Glomerular endothelial cell (primary cell): ENCODE results near the gene OGFR. TPM values are rescaled to one million over a fixed set of nuclear protein-coding genes. Genes with fewer than 3 reads are reported as not detected.
"Not testable (repeated sequence)": the region's sequence is repeated elsewhere in the genome, so short reads cannot be mapped to it uniquely, and the experiment has no call there.

Experiments
- DNase-seq: peaks from one replicate; pipeline ENCODE4 v3.0.0-alpha.2; 2011; ENCODE audit warnings: low read depth, low spot score; ENCODE audit errors: extremely low read depth
- total RNA-seq: library from RNA; depleted of rRNA; stranded (reverse); fragments of >200 nt; gene quantifications from 2 replicates; pipeline ENCODE4 v1.2.3, GENCODE V29; 2015

Gene OGFR
- total RNA-seq, 1 donor from 2014 or later: 79.7 TPM

DNA sequence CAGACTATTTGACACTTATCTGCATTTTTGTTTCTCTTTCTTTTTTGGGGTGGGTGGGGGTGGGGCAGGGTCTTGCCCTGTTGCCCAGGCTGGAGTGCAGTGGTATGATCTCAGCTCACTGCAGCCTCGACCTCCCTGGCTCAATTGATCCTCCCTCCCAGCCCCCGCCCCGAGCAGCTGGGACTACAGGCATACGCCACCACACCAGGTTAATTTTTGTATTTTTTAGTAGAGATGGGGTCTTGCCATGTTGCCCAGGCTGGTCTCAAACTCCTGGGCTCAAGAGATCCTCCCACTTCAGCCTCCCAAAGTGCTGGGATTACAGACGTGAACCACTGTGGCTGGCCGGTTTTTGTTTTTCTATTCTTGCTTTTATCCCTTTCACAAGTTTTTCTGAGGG lies 48.7 kb downstream of the OGFR start:
- DNase-seq: not testable (repeated sequence)

DNA sequence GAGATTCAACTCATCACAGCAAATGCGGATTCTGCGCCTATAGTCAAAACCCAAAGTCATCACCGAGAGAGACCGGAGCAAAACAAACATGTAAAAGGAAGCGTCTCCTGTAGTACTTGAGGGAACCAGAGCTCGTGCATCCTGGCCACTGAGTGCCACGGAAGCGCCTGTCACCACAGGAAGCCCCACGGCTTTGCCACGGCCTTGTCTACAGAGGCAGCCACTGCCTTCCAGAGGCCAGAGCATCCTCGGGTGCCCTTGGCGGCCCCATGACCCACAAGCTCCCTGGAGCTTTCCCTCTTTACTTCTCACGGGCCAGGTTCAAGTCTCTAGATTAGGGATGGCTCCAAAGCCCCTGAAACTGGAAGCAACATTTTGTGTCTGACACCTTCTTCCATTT lies 49.5 kb downstream of the OGFR start:
- no peak for DNase-seq

DNA sequence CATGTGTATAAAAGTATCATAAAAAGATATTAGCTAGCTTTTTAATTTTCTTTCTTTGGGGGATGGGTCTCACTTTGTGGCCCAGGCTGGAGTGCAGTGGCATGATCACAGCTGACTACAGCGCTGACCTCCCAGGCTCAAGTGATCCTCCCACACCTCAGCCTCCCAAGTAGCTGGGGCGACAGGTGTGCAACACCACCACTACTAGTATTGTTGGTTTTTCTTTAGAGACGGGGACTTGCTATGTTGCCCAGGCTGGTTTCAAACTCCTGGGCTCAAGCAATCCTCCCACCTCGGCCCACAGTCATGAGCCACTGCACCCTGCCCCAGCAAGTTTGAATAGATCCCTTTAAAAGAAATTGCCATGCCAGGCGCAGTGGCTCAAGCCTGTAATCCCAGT lies 50.5 kb downstream of the OGFR start:
- DNase-seq: no peak

DNA sequence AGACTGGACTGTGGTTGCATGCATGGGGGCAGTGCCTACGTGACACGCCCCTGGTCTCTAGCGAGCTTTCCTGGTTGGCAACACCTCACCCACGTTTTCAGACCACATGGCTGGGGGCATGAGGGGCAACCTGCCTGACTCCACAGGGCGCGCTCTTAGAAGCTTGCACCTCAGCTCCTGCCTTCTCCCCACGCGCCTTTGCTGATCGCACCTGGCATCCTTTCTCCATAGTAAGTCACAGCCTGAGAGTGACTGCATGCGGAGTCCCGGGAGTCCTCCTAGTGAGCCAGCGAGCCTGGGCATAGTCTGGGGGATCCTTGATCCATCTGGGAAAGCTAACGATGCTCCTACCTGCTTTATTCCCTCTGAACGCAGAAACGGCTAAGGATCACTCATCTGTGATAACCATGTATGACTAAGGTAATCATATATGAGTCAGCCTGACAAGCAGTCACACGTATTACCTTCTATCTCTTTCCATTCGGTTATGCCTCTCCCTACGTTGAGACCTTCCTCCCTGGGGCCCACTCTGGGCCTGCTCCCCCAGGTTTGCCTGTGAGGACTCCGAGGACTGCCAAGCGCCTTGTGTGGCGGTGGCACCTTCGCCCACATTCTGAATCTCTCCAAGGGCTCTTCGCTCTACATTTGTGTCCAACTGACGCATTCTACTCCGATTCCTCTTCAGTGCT lies 52.4 kb downstream of the OGFR start:
- no peak for DNase-seq

- no peak for DNase-seq
Observed at GRCh38 chr20:62858058-62858830, 53.6 kb downstream of the OGFR start.

- DNase-seq: no peak
Observed at GRCh38 chr20:62859721-62860120, 55.1 kb downstream of the OGFR start.

- DNase-seq: no peak
Observed at GRCh38 chr20:62860391-62860923, 55.8 kb downstream of the OGFR start.

DNA sequence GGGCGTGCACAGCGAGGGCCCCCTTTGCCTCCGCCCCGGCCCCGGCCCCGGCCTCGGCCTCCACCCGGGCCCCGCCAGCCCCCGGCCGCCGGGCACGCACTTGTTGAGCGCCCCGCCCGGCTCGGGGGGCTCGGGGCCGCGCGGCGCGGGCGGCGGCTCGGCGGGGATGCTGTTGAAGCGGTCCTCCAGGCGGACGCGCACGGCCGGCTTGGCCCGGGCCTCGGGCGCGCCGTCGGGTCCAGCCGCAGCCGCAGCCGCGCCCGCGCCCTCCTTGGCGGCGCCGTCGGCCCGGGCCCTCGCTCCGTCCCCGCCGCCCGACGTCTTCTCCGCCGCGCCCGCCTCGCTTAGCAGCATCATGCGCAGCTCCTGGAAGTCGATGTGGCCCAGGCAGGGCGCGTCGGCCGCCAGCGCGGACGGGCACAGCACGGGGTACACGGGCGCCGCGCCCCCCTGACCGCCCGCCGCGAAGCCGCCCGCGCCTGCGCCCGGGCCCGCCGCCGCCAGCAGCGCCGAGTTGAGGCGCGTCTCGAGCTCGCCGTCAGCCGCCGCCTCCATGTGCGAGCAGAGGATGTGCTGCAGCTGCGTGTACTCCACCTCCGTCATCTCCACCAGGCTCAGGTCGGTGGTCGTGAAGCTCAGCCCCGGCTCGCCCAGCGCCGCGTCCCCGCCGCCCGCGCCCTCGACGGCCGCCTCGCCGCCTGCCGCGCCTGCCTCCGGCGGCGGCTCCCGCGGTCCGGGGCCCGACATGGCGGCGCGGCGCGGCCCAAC lies 56.5 kb downstream of the OGFR start:
- DNase-seq: no peak

DNA sequence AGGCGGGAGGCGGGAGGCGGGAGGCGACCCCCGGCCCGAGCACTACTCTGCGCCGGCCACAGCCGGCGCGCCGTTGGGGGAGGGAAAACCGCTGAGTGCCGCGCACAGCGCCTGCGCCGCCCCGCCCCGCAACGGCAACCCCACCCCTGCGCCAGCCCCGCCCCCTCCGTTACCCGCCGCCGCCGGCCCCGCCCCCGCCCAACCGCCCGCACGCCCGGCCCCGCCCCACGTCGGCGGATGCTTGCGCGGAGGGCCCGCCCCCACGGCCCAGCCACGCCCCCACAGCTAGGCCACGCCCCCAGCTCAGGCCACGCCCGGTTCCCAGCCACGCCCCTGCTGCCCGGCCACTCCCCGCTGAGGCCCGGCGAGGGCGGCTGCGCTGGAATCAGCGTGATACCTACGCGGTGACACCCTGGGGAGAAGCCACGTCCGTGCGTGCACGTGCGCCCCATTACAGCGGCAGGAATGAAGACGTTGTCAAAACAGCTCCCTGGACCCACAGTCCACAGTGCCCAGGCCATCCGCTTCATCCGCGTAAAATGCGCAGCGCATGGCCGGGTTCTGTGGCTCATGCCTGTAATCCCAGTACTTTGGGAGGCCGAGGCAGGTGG lies 57.2 kb downstream of the OGFR start, which contains the start of gene TCFL5:
Gene TCFL5 (minus strand): TSS at position 97 of the 611 bp plus-strand sequence. CDS start 152 bp downstream, outside the sequence.
- no peak for DNase-seq

Other genes starting within 250 kb of the OGFR start
- gene SLCO4A1, start 162.3 kb upstream of the OGFR start, total RNA-seq: 7.3 and 7.9 TPM in 2 replicates
- 0.23 and 7.8 TPM in 2 replicates for gene NTSR1, start 96.0 kb upstream of the OGFR start, total RNA-seq
- 15.9 and 19.4 TPM in 2 replicates for gene MRGBP, start 8.4 kb upstream of the OGFR start, total RNA-seq
- gene COL9A3, start 12.2 kb downstream of the OGFR start, total RNA-seq: 1.3 and 1.8 TPM in 2 replicates
- 12.1 and 17.4 TPM in 2 replicates for gene TCFL5, start 57.0 kb downstream of the OGFR start, total RNA-seq
- gene DIDO1, start 121.7 kb downstream of the OGFR start, total RNA-seq: 32.6 and 50.3 TPM in 2 replicates
- gene GID8, start 133.3 kb downstream of the OGFR start, total RNA-seq: 28.6 and 32.3 TPM in 2 replicates
- 5.3 and 22.9 TPM in 2 replicates for gene SLC17A9, start 147.9 kb downstream of the OGFR start, total RNA-seq
- gene BHLHE23, start 202.1 kb downstream of the OGFR start, total RNA-seq: not detected in 2 replicates